Hair follicular keratinocyte (primary cell): ENCODE results near the gene TRPC3. TPM values are rescaled to one million over a fixed set of nuclear protein-coding genes. Genes with fewer than 3 reads are reported as not detected.

ENCODE experiments used
- total RNA-seq: library from RNA; depleted of rRNA; stranded (reverse); fragments of >200 nt; gene quantifications from 2 replicates; pipeline ENCODE4 v1.2.3, GENCODE V29; 2015

Gene TRPC3
- not detected in 2 replicates for total RNA-seq

DNA sequence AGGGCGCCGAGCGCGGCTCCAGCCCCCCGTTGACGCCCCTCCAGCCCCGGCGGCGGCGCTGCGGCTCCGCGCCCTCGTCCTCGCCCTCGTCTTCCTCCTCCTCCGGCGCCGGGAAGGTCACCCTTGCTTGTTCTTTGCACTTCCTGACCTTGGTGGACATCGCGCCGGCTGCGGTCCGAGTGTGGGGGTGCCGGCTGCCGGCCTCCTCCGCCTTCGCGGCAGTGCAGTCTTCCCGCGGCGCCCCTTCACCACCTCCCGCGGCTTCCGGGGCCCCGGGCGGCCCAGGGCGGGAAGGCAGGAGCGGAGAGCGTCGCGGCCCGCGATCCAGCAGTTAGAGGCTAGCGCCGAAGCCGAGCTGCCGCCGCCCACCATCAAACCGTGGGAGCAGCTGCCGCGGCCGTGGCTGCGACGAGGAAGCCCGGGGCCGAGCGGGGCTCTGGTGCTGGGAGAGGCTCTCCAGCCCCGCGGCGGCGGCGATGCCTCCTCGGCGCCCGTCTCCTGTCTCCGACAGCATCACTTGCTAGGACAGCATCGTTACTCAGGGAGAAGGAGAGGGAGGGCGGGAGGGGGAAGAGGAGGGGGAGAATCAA lies at the start of gene TRPC3:
TSS of gene TRPC3 (minus strand) at position 540 of the 590 bp plus-strand sequence. CDS start at position 160, 380 bp downstream.

DNA sequence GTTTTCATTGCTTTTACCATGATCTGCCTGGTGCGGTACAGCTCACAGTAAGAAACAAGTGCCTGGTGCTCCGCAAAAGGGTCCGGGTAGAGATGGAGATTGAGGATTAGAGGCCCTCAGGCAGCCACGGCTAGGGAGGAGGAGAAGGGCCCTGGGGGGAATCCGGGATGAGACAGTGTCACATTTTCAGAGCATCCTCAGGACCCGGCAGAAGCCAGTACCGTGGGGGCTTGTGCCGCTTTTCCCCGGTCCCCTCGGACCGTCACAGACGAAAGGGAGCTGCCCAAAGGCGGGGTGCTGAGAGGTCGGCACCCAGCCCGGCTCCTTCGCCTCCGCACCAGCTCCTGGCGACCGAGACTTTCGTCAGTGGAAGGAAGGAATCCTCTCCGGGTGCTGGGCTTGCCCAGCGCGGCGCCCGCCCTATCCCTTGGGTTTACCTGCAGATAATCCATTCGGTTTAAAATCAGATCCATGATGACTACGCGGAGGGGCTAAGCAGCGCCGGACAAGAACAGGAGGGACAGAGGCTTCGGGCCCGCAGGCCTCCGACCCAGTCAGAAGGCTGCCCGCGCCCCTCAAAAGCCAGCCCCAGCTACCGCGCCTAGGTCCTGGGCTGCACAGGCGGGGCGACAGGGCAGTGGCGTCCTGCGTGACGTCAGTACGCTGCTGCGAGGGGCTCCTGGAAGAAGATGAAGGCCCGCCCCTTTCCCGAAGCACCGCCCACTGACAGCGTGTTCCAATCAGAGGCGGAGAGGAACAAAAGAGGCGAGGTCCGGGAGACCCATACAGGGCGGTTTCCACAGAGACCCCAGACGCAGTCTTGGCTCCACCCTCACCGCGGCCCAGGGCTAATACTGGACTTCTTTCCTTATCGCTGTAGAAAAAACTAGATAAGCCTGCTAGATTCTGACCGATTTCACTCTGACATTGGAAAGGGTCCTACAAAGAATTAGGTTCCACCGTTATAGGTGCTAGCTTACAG lies 81.7 kb downstream of the TRPC3 start, which contains the start of gene BBS7:
TSS of gene BBS7 (minus strand) at position 634 of the 982 bp plus-strand sequence. CDS start at position 473, 161 bp downstream.

Other genes starting within 250 kb of the TRPC3 start
- gene SMIM43, start 186.9 kb downstream of the TRPC3 start, total RNA-seq: not detected in 2 replicates
- 20.4 and 50.9 TPM in 2 replicates for gene EXOSC9, start 150.7 kb downstream of the TRPC3 start, total RNA-seq
- gene CCNA2, start 128.2 kb downstream of the TRPC3 start, total RNA-seq: 24.7 and 94.8 TPM in 2 replicates
- gene BBS7, start 81.6 kb downstream of the TRPC3 start, total RNA-seq: 14.9 and 26.7 TPM in 2 replicates
- gene BLTP1, start 200.3 kb upstream of the TRPC3 start, total RNA-seq: 19.8 and 33.3 TPM in 2 replicates